Measurements from ENCODE around the gene MAP3K10.

Gene MAP3K10

GRCh38 chr19:40232949-40233810, 42.0 kb downstream of the MAP3K10 start:
- Histone ChIP-seq H3K4me1 (ENCODE audit: control insufficient read depth, insufficient read depth, low read length) (peaks cover 21% of the 10 kb centered on the region), H3K27ac (ENCODE audit: insufficient read depth, low read depth, low read length, poor library complexity, severe bottlenecking) (no peak overlapping the region), H3K9me3 (ENCODE audit: control insufficient read depth, low read length) (no peaks in the 10 kb centered on the region), H3K4me3 (ENCODE audit: insufficient read depth, low read depth, low read length) (no peak overlapping the region), H3K36me3 (ENCODE audit: control insufficient read depth, insufficient read depth, low read length) (peaks cover 23% of the 10 kb centered on the region), H3K27me3 (ENCODE audit: control insufficient read depth, insufficient read depth, low read length, poor library complexity, severe bottlenecking) (no peaks in the 10 kb centered on the region)
- 92 to 93% methylated on average over 25 of the region's 25 CpGs for WGBS, 2 experiments

DNA sequence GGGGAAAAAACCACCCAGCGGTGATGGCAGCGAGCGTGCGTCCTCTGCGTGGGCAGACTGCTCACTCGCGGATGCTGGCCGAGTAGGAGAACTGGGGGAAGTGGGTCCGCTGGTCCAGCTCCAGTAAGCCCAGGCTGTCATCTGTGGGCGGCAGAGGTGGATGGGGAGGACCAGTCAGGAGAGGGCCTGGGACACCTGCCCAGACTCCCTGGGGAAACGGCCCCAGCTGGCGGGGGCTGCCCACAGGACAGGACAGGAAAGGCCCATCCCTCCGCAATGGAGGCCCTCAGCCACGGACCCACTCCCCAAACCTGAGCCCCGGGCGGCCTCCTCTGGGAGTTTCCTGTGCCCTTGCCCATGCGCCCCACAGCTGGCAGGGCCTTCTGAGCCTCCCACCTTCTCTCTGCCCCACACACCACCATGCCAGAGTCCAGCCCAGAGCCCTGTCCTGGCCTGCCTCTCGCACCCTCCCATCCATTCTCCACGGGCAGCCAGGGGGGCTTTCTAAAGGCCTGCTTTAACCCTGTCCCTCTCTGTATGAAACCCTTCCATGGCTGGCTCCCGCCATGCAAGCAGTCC, 42.7 kb downstream of the MAP3K10 start:
- Histone ChIP-seq H3K27ac (ENCODE audit: insufficient read depth, low read depth, low read length, poor library complexity, severe bottlenecking) (no peak overlapping the region), H3K4me1 (ENCODE audit: control insufficient read depth, insufficient read depth, low read length) (peaks cover 21% of the 10 kb centered on the region), H3K4me3 (ENCODE audit: insufficient read depth, low read depth, low read length) (no peak overlapping the region), H3K9me3 (ENCODE audit: control insufficient read depth, low read length) (no peaks in the 10 kb centered on the region), H3K27me3 (ENCODE audit: control insufficient read depth, insufficient read depth, low read length, poor library complexity, severe bottlenecking) (no peaks in the 10 kb centered on the region), H3K36me3 (ENCODE audit: control insufficient read depth, insufficient read depth, low read length) (peaks cover 25% of the 10 kb centered on the region)
- WGBS, 2 experiments: 93 to 95% methylated on average over 20 of the region's 20 CpGs

GRCh38 chr19:40234429-40235237, 43.4 kb downstream of the MAP3K10 start:
- no peak overlapping the region for H3K27ac ChIP-seq (ENCODE audit: insufficient read depth, low read depth, low read length, poor library complexity, severe bottlenecking)
- H3K36me3 ChIP-seq (ENCODE audit: control insufficient read depth, insufficient read depth, low read length): peaks cover 26% of the 10 kb centered on the region
- no peaks in the 10 kb centered on the region for H3K27me3 ChIP-seq (ENCODE audit: control insufficient read depth, insufficient read depth, low read length, poor library complexity, severe bottlenecking)
- H3K4me3 ChIP-seq (ENCODE audit: insufficient read depth, low read depth, low read length): no peak overlapping the region
- 92 to 94% methylated on average over 22 of the region's 22 CpGs for WGBS, 2 experiments
- peaks cover 21% of the 10 kb centered on the region for H3K4me1 ChIP-seq (ENCODE audit: control insufficient read depth, insufficient read depth, low read length)
- no peaks in the 10 kb centered on the region for H3K9me3 ChIP-seq (ENCODE audit: control insufficient read depth, low read length)

GRCh38 chr19:40235238-40236025, 44.2 kb downstream of the MAP3K10 start:
- no peak overlapping the region for H3K4me3 ChIP-seq (ENCODE audit: insufficient read depth, low read depth, low read length)
- no peaks in the 10 kb centered on the region for H3K9me3 ChIP-seq (ENCODE audit: control insufficient read depth, low read length)
- 92 to 93% methylated on average over 30 of the region's 30 CpGs for WGBS, 2 experiments
- H3K27me3 ChIP-seq (ENCODE audit: control insufficient read depth, insufficient read depth, low read length, poor library complexity, severe bottlenecking): no peaks in the 10 kb centered on the region
- H3K36me3 ChIP-seq (ENCODE audit: control insufficient read depth, insufficient read depth, low read length): peaks cover 26% of the 10 kb centered on the region
- H3K27ac ChIP-seq (ENCODE audit: insufficient read depth, low read depth, low read length, poor library complexity, severe bottlenecking): no peak overlapping the region
- peaks cover 21% of the 10 kb centered on the region for H3K4me1 ChIP-seq (ENCODE audit: control insufficient read depth, insufficient read depth, low read length)

DNA sequence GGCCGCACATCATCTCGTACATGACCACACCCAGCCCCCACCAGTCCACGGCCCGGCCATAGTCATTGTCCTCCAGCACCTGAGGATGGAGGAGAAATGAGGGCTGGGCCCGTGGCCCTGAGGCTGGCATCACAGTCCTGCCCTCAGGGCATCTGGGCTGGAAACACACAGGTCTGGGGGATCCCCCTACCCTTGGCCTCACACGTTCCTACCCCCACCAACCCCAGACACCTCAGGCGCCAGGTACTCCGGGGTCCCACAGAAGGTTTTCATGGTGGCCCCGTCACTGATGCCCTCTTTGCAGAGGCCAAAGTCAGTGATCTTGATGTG, 44.8 kb downstream of the MAP3K10 start:
- Histone ChIP-seq H3K4me3 (ENCODE audit: insufficient read depth, low read depth, low read length) (no peak overlapping the region), H3K4me1 (ENCODE audit: control insufficient read depth, insufficient read depth, low read length) (peaks cover 21% of the 10 kb centered on the region), H3K9me3 (ENCODE audit: control insufficient read depth, low read length) (no peaks in the 10 kb centered on the region), H3K36me3 (ENCODE audit: control insufficient read depth, insufficient read depth, low read length) (peaks cover 26% of the 10 kb centered on the region), H3K27ac (ENCODE audit: insufficient read depth, low read depth, low read length, poor library complexity, severe bottlenecking) (no peak overlapping the region), H3K27me3 (ENCODE audit: control insufficient read depth, insufficient read depth, low read length, poor library complexity, severe bottlenecking) (no peaks in the 10 kb centered on the region)
- 93% methylated on average over 9 of the region's 9 CpGs for WGBS, 2 experiments

- H3K4me3 ChIP-seq (ENCODE audit: insufficient read depth, low read depth, low read length): no peak overlapping the region
- H3K4me1 ChIP-seq (ENCODE audit: control insufficient read depth, insufficient read depth, low read length): peaks cover 17% of the 10 kb centered on the region
- H3K27me3 ChIP-seq (ENCODE audit: control insufficient read depth, insufficient read depth, low read length, poor library complexity, severe bottlenecking): no peaks in the 10 kb centered on the region
- WGBS, 2 experiments: 91 to 97% methylated on average over 6 of the region's 6 CpGs
- no peak overlapping the region for H3K27ac ChIP-seq (ENCODE audit: insufficient read depth, low read depth, low read length, poor library complexity, severe bottlenecking)
- H3K36me3 ChIP-seq (ENCODE audit: control insufficient read depth, insufficient read depth, low read length): peaks cover 27% of the 10 kb centered on the region
- no peaks in the 10 kb centered on the region for H3K9me3 ChIP-seq (ENCODE audit: control insufficient read depth, low read length)
Measured at GRCh38 chr19:40236366-40236765, 45.1 kb downstream of the MAP3K10 start.

DNA sequence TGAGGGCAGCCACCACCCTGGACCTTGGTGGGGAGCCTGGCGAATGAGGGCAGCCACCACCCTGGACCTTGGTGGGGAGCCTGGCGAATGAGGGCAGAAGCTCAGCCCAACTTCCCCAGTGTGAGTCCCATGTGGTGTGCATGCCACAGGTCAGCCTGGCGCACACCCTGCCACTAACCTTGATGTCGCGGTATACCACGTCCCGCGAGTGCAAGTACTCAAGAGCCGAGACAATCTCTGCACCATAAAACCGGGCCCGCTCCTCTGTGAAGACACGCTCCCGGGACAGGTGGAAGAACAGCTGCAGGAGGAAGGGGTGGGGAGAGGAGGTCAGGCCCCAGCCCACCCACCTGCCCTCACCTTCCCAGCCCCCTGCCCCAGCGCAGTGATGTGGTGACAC, 46.6 kb downstream of the MAP3K10 start:
- peaks cover 4% of the 10 kb centered on the region for H3K4me1 ChIP-seq (ENCODE audit: control insufficient read depth, insufficient read depth, low read length)
- H3K27me3 ChIP-seq (ENCODE audit: control insufficient read depth, insufficient read depth, low read length, poor library complexity, severe bottlenecking): no peaks in the 10 kb centered on the region
- 94 to 99% methylated on average over 14 of the region's 14 CpGs for WGBS, 2 experiments
- peaks cover 35% of the 10 kb centered on the region for H3K36me3 ChIP-seq (ENCODE audit: control insufficient read depth, insufficient read depth, low read length)
- no peak overlapping the region for H3K27ac ChIP-seq (ENCODE audit: insufficient read depth, low read depth, low read length, poor library complexity, severe bottlenecking)
- no peak overlapping the region for H3K4me3 ChIP-seq (ENCODE audit: insufficient read depth, low read depth, low read length)
- no peaks in the 10 kb centered on the region for H3K9me3 ChIP-seq (ENCODE audit: control insufficient read depth, low read length)

- no peaks in the 10 kb centered on the region for H3K9me3 ChIP-seq (ENCODE audit: control insufficient read depth, low read length)
- H3K36me3 ChIP-seq (ENCODE audit: control insufficient read depth, insufficient read depth, low read length): peaks cover 32% of the 10 kb centered on the region
- no peaks in the 10 kb centered on the region for H3K27me3 ChIP-seq (ENCODE audit: control insufficient read depth, insufficient read depth, low read length, poor library complexity, severe bottlenecking)
- no peak overlapping the region for H3K4me3 ChIP-seq (ENCODE audit: insufficient read depth, low read depth, low read length)
- no peaks in the 10 kb centered on the region for H3K4me1 ChIP-seq (ENCODE audit: control insufficient read depth, insufficient read depth, low read length)
- WGBS, 2 experiments: 93 to 98% methylated on average over 9 of the region's 9 CpGs
- H3K27ac ChIP-seq (ENCODE audit: insufficient read depth, low read depth, low read length, poor library complexity, severe bottlenecking): no peak overlapping the region
Measured at GRCh38 chr19:40238775-40239174, 47.5 kb downstream of the MAP3K10 start.

DNA sequence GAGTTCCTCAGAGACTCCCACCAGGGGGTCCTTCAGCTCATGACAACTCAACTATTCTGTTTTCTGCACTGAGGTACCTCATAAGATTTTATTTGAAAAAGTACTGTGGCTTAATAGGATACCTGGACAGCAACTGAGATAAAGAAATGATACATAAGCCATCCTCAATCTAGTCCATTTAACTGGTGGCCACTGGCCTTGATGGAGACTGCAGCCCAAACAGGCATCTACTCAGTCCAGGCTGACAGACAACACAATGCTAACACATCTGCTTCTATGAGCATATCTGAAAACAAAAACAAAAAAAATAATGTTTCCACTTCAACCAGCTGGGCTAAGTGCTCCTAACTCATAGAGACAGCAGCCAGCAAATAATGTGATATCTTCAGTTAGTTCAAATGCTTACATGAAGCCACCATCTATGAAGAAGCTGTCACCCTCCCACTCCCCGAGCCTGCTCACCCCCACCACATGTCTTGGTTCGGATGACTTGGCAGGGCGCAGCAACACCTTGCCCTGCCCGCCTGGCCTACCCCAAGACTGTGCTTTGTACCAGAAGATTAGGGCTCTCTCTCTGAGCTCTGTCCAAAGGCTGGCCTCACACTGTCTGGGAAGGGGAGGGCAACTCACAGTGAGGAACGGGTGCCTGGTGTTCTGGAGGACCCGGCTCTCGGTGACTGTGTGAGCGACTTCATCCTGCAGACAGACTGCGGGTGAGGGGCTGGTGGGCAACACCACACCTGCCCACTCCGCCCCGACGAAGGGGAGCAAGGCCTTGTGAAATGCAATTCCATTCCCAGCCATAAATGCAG, 48.4 kb downstream of the MAP3K10 start:
- Histone ChIP-seq H3K9me3 (ENCODE audit: control insufficient read depth, low read length) (no peaks in the 10 kb centered on the region), H3K27me3 (ENCODE audit: control insufficient read depth, insufficient read depth, low read length, poor library complexity, severe bottlenecking) (no peaks in the 10 kb centered on the region), H3K4me3 (ENCODE audit: insufficient read depth, low read depth, low read length) (no peak overlapping the region), H3K27ac (ENCODE audit: insufficient read depth, low read depth, low read length, poor library complexity, severe bottlenecking) (no peak overlapping the region), H3K4me1 (ENCODE audit: control insufficient read depth, insufficient read depth, low read length) (no peaks in the 10 kb centered on the region), H3K36me3 (ENCODE audit: control insufficient read depth, insufficient read depth, low read length) (peaks cover 32% of the 10 kb centered on the region)
- 94 to 95% methylated on average over 12 of the region's 12 CpGs for WGBS, 2 experiments
